GM19035 (cell line): ENCODE measurements around the gene ITPKB.
"Not testable (repeated sequence)": the region's sequence is repeated elsewhere in the genome, so short reads cannot be mapped to it uniquely, and the experiment has no call there.

Experiments
- ATAC-seq: cut with Tn5 transposase; IDR thresholded peaks from one replicate; pipeline ENCODE4 v1.9.1; 2021; ENCODE audit not compliant: unreplicated experiment

The ITPKB gene

DNA sequence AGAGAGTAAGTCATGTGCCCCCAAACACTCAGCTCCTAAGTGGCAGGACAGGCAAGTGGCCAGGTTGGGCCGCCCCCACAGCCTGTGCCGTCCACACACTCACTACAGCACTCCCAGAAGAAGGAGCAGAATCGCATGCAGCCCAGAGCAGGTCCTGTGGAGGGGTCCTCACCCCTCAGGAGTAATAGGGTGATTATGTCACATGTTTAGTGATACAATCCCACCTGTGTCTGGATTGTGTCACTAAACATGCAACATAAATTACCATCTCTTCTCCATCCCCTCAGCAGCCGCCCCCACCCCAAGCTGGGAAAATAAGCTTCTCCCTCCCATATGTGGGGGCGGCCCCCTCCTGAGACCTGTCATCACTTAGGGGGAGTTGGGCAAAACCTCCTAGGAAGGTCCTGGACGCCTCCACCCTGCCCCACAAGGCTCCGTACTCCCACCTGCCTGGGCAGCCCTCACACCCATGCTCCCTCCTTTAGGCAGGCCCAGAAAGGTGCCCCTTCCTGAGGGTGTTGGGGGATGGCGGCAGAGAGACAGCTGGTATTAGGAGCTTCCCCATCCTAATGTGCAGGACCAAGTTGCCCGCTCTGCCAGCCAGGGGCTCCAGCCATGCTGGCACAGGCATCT, 133.6 kb downstream of the ITPKB start:
- ATAC-seq: no peak

DNA sequence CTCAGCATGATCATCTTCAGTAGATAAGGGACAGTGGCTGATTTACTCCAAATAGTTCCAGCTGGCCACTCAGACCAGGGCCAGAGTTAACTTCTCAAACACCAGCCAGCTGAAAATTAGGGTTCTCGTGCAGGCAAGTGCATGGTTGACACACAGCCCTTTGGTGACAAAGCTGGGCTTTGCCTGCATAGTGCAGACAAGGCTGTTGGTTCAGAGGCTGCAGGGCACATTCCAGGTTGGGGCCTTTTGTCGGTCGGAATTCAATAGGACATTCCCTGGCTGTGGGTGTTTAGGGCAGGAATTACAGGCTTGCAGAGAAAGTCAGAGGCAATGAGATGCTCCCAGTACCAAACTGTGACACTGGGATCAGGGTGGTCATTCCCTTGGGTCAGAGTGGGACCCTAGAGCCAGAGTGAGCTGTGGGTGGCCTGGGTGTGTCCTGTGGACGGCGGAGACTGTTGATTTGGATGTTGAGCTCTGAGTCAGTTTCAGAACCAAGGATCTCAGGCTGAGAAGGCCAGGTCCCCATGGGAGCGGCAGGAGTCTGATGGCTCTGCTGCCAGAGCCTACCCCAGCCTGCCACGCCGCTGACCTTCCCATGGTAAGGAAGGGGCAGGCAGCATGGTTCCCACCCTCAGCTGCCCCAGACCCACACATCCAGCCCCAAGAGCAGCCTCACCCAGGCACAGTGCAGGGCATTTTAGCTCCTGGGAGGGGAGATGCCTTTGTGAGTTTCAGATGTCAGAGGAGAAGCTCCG, 134.3 kb downstream of the ITPKB start:
- no peak for ATAC-seq

DNA sequence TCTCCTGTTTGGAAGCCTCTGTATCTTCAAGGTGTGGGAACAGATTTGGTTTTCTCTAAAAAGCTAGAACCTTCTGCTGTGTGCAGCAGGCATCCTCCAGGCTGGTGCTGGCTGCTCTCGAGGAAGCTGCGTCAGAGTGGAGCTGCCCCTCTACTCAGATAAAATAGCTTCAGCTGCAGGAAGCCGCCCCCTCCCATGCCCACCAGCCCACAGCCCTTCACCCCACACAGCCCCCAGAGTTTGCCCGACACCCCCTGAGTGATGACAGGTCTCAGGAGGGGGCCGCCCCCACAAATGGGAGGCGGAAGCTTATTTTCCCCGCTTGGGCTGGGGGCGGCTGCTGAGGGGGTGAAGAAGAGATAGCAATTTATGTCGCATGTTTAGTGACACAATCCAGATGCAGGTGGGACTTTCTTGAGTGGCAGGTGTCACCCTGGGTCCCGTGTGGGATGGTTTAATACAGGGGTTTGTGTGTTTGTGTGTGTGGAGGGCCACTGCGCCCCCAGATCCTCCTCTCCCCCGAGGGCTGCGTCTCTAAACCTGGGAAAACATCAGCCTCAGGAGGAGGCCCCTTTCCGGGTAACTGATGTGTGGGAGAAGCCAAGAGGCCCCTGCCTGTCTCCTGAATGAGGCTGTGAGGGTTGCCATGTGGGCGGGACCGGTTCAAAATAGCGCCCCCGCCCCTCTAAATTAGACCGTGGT, 135.1 kb downstream of the ITPKB start:
- ATAC-seq: no peak

- no peak for ATAC-seq
These were observed 135.8 kb downstream of the ITPKB start for GRCh38 chr1:226603022-226603857.

DNA sequence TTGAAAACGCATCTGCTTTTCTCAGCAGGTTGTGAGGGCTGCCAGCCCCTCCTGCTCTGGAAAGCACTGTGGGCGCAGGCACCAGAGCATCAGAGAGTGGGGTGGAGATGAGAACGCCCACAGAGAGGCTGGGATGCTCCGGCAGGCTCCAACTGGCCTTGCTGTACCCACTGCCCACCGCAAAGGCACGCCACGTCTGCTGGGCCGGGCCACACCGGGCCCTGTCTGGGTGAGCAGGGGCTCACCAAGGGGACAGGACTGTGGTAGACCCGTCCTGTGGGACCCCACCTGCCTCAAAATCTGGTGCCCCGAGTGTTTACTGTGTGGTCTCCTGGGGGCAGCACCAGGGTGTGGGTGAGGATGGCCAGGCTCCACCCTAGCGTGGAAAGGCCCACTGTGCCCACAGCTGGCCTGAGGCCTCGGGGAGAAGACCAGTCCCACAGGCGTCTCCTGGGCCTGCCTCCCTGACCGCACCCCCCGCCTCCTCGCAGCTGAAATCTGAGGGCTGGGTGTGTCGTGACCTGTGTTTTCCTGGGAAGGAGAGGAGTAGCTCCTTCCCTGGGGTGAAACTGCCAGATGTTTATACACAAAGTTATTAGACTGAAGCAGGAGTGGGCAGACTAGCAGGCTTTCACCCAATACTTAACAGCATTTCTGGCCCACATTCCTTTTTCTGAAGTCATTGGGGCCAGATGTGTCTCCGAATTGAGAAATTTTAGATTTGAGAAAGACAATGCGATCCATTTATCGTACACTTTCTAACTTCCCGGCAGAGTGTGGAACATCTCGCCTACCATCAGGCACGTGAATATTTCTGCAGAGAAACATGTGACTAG, 136.7 kb downstream of the ITPKB start:
- no peak for ATAC-seq

- no peak for ATAC-seq
These were observed 137.6 kb downstream of the ITPKB start for GRCh38 chr1:226601456-226601855.

DNA sequence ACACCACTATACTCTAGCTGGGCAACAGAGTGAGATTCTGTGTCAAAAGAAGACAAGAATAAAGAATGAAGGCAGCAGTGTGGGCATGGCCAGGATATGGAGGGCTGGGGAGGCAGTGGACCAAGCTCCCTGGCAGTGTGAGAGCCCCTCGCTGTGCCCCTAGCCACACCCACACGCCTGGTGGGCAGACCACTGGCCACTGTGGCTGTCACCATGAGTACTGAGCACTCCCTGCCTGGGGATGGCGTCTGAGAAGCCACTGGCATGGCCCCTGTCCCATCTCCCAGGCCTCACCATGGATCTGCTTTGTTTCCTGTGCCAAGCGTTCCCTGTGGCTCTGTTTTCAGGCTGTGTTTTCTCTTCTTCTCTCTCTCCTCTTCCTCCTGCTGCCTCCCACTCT, 138.8 kb downstream of the ITPKB start:
- no peak for ATAC-seq

- ATAC-seq: no peak
These were observed 139.3 kb downstream of the ITPKB start for GRCh38 chr1:226599636-226600238.

DNA sequence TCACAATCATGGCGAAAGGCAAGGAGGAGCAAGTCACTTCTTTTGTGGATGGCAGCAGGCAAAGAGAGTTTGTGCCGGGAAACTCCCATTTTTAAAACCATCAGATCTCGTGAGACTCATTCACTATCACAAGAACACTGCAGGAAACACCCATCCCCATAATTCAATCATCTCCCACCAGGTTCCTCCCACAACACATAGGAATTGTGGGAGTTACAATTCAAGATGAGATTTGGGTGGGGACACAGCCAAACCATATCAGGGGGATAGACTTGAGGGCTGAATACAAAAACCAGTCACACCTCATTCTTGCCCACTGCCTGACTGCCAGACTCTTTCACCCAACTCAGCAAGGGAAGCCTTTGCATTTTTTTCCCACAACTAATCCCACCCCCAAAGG, 140.1 kb downstream of the ITPKB start:
- ATAC-seq: not testable (repeated sequence)

DNA sequence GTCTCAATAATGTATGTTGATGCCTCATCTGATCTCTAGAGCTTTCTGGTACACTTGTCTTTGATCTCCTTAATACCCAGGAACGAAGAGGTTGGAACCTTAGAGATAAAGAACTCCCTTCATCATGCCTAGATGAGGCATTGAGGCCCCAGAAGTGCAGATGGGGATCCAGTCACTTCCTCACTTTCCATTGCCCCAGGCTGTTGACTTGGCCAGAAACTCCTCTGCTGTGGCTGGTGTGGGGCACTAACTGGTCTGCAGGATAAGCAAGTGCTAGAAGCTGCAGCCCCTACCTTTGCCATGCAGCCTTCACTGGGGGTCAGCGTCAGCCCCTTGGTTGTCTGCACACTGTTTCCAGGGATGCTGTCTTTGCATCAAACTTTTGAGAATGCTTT, 140.6 kb downstream of the ITPKB start:
- ATAC-seq: no peak

- no peak for ATAC-seq
These were observed 141.2 kb downstream of the ITPKB start for GRCh38 chr1:226597616-226598454.

DNA sequence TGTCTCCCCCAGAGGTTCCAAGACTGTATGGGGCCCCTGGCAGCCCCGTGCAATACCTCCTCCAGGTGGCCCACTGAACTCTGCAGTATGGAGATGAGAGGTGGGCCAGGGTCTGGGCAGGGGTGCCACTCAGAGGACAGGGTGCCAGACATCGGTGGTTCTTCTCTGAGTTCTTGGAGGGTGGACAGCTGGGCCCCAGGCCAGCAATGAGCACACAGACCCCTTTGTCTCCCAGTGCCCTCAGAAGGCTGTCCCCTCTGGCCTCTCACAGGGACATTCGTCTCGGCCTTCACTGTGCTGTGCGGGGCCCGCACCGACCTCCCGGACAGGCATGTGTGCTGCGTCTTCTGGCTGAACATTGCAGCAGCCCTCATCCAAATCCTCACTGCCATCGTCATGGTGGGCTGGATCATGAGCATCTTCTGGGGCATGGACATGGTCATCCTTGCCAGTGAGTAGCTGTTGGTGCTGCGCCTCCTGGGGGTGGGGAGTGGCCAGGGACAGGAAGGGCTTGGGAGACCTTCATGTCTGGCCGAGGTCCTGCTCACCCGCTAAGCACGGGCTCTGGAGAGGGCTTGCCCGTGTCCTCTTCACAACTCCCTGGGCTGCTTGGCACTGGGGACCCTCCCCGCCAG, 142.4 kb downstream of the ITPKB start:
- ATAC-seq: no peak

GRCh38 chr1:226593541-226593940, 145.5 kb downstream of the ITPKB start:
- no peak for ATAC-seq

- no peak for ATAC-seq
These were observed 148.5 kb downstream of the ITPKB start for GRCh38 chr1:226590614-226591013.

DNA sequence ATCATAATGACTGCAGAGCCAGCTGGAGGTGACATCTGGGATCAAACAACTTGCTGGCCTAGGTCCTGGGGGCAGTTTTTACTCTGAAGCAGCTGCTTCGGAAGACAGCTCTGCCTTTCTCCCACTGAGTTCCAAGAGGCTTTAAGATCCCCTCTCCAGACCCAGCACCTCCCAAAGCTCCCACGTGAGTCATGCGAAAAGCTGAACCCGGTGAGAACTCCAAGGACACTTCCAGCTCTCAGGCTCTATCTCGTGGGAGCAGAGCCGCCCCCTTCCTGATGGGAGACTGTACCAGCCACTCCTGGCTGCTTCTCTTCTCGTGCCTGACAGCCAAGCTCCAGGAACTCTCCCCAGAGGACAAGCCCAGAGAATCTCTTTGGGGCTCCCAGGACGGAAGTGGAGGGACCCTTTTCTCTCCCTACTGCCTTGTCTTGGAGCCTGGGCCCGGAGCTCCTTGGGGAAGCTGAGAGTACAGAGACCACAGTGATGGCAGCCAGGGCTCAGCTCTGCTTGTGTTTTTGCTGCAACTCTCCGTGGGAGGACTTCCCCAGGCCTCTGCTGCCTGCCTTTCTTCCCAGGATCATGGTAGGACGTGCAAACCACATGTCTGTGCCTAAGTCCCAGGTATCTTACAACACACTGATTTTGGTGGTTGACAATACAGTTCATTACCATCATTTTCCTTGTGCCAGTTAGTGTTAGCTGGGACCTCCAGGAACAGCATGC, 149.9 kb downstream of the ITPKB start:
- ATAC-seq: no peak

DNA sequence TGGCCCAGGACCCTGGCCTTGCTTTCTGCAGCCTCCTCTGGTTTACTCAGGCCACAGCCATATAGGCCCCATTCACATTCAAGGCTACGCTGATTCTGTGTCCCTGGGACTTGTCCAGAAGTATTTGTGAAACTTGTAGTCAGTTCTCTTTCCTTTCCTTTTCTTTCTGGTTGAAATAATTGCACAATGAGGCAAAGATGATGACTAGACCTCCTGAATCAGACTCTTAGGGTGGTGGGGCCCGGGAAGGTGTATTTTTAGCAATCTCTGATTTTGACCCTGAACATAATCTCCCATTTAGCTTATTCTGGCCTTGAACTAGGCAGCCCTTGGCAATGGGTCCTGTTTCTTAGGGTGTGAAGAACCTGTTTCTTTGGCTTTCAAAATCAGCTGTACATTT, 150.6 kb downstream of the ITPKB start:
- no peak for ATAC-seq

DNA sequence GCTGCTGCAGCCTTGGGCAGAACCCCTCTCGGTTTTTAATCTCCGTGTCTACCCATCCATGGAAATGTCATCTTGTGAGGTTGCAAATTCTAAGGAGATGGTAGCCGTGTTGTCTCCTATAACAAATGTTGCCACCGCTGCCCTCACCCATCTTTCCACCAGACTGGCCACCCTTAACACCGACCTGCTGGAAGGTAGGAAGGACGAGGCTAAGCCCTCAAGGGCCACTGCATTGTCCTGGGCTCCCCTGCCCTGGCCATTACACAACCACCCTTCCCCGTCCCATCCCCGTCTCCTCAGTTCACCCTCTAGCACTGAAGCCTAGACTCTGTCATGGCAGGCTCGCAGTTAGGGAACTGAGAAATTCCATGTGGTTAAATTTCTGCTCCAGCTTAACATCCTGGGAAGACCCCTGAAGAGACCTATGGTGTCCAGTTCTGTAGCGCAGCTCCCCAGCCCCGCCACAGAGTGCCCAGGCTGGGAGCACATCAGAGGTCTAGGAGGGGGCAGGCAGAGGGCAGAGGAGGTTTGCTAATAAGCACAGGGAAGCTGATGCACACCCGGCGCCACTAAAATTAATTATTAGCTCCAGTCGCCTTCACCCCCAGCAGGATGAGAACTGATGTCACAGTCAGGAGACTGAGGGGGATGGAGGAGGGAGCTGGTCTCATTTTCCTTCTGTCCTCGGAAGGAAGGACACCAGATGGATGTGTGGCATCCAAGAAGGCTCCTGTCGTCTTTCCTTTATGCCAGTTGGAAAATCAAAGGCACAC, 152.2 kb downstream of the ITPKB start:
- no peak for ATAC-seq
